GM12874 (cell line): ENCODE results near the gene OTUB2.

Source experiments
- CTCF ChIP-seq: IDR thresholded peaks from 2 replicates; pipeline ENCODE4 v1.5.1; 2011; ENCODE audit warnings: low read depth, mild to moderate bottlenecking, control low read depth, low read length, moderate library complexity; ENCODE audit not compliant: insufficient read depth

OTUB2 gene

DNA sequence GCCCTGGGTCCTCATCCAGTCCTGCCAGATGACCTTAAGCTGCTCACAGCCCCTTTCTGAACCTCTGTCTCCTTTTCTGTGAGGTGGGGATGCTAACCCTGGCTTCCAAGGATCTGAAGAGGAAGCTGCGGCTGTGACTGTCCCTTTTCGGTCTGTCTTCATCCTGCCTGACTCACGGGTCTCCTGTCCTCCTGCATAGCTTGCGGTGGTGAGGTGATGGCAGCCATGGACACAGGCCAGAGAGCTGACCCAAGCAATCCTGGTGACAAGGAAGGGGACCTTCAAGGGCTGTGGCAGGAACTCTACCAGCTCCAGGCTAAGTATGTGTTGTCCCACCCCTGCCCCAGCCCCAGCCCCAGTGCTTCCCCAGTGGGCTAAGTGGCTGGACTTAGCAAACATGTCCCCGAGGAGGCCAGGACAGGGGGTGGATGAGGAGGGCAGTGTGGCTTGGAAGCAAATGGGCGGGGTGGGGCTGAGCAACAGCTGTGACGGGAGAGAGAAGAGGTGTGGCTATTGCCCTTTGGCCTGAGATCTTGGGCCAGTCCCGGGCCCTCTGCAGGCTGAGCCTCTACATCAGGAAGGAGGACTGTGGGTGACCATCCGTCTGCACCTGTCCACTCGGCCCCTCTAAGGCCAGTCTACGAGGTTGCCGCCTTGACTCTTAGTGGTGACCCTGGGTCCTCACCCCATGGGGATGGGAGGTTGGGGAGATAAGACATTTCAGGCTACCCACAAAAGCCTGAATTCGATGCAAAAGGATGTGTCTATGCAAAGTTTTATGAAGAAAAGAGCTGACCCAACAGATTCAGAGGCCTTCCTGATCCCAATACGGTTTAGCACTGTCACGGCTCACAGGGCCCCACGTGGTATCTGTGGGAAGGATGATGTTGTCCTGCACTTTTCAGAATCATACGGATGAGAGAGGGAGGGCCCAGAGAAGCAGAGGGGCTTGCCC is 27.9 kb upstream of the OTUB2 start:
- no peak for TF ChIP-seq CTCF

GRCh38 chr14:93998871-93999403 is 27.2 kb upstream of the OTUB2 start:
- no peak for TF ChIP-seq CTCF

GRCh38 chr14:93999573-93999972 is 26.6 kb upstream of the OTUB2 start:
- TF ChIP-seq CTCF = no peak

- no peak for TF ChIP-seq CTCF
These were observed 25.9 kb upstream of the OTUB2 start for GRCh38 chr14:94000267-94000666.

- TF ChIP-seq CTCF = no peak
These were observed 25.1 kb upstream of the OTUB2 start for GRCh38 chr14:94001016-94001415.

- peak; percentile 95 for TF ChIP-seq CTCF
These were observed 24.4 kb upstream of the OTUB2 start for GRCh38 chr14:94001501-94002396.

DNA sequence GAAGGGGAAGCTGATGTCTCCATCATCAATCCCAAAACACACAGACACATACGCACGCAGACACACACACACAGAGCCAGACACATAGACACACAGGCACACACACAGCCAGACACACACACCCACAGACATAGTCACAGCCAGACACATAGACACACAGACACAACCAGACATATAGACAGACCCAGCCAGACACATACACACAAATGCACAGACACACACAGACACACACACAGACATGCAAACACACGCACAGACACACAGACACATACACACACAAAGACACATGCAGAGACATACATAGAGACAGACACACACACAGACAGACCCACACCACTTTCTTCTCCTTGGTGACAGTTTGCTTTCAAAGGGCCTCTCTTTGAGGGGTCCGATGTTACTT is 22.7 kb upstream of the OTUB2 start:
- no peak for TF ChIP-seq CTCF
